PC-3 (cell line): ENCODE data around the gene SLC15A2. TPM values are rescaled to one million over a fixed set of nuclear protein-coding genes. Genes with fewer than 3 reads are reported as not detected.

ENCODE experiments used
- ATAC-seq: fragments of 200-7000 bp; cut with Tn5 transposase; 2 replicates; pipeline ENCODE4 v1.9.1; 2020; ENCODE audit warnings: mild to moderate bottlenecking, moderate library complexity
- BruUV-seq: library from RNA; stranded (reverse); fragments of 400-500 nt; replicated peaks from 2 replicates; lab custom pipeline; 2021; lab: Mats Ljungman, UMichigan
- CTCF ChIA-PET: fragments of 300-600 bp; sonication (Branson Sonifier 250); formaldehyde crosslinking; loops from one replicate; lab custom pipeline; 2022; ENCODE audit warnings: antibody characterized with exemption; lab: Charles Lee
- POLR2A ChIA-PET: fragments of 300-600 bp; sonication (Branson Sonifier 250); formaldehyde crosslinking; loops from one replicate; lab custom pipeline; 2022; ENCODE audit warnings: antibody characterized with exemption; ENCODE audit not compliant: unreplicated experiment; lab: Charles Lee
- DNase-seq: peaks from one replicate; pipeline ENCODE4 v3.0.0-alpha.2; 2015
- H2AFZ ChIP-seq: fragments of 300-600 bp; sonication (generic); 2 replicates; pipeline ENCODE4 v1.6.0; 2016; ENCODE audit warnings: antibody characterized with exemption, low read length
- H3F3A ChIP-seq: fragments of 300-600 bp; sonication (generic); one replicate; pipeline ENCODE4 v1.6.0; 2017; ENCODE audit warnings: antibody characterized with exemption, low read length, control low read depth, mild to moderate bottlenecking; ENCODE audit not compliant: unreplicated experiment
- H3K27ac ChIP-seq: fragments of 300-600 bp; sonication (generic); 2 replicates; pipeline ENCODE4 v1.5.1; 2016; ENCODE audit warnings: mild to moderate bottlenecking, low read length
- H3K27me3 ChIP-seq: fragments of 300-600 bp; sonication (generic); 2 replicates; pipeline ENCODE4 v1.6.1; 2016; ENCODE audit warnings: low read length, mixed read lengths
- H3K36me3 ChIP-seq: fragments of 300-600 bp; sonication (generic); 2 replicates; pipeline ENCODE4 v1.6.1; 2016; ENCODE audit warnings: low read depth, mixed run types, low read length, mixed read lengths
- H3K4me1 ChIP-seq: fragments of 300-600 bp; sonication (generic); 2 replicates; pipeline ENCODE4 v1.5.1; 2016; ENCODE audit warnings: low read length; ENCODE audit not compliant: insufficient read depth
- H3K4me2 ChIP-seq: fragments of 300-600 bp; sonication (generic); 2 replicates; pipeline ENCODE4 v1.6.0; 2016; ENCODE audit warnings: low read length
- H3K4me3 ChIP-seq: fragments of 300-600 bp; sonication (generic); 2 replicates; pipeline ENCODE4 v1.5.1; 2016; ENCODE audit warnings: mild to moderate bottlenecking, low read length, mixed read lengths
- H3K79me2 ChIP-seq: fragments of 300-600 bp; sonication (generic); 2 replicates; pipeline ENCODE4 v1.6.1; 2017; ENCODE audit warnings: low read length, mixed read lengths
- H3K9ac ChIP-seq: fragments of 300-600 bp; sonication (generic); 2 replicates; pipeline ENCODE4 v1.6.0; 2016; ENCODE audit warnings: mild to moderate bottlenecking, low read length
- H3K9me2 ChIP-seq: fragments of 300-600 bp; sonication (generic); replicated peaks from 2 replicates; pipeline ENCODE4 v1.6.1; 2016; ENCODE audit warnings: mixed run types, low read length, mixed read lengths
- H3K9me3 ChIP-seq: fragments of 300-600 bp; sonication (generic); 2 replicates; pipeline ENCODE4 v1.6.1; 2016; ENCODE audit warnings: low read length, mixed read lengths
- H4K20me1 ChIP-seq: fragments of 300-600 bp; sonication (generic); 2 replicates; pipeline ENCODE4 v1.6.1; 2016; ENCODE audit warnings: low read length, mixed read lengths
- CTCF ChIP-seq: fragments of 300-600 bp; sonication (generic); conservative IDR thresholded peaks from 2 replicates; pipeline ENCODE4 v1.5.1; 2017; ENCODE audit warnings: antibody characterized with exemption, low read depth, mild to moderate bottlenecking, low read length
- EZH2 ChIP-seq: fragments of 300-600 bp; sonication (generic); IDR thresholded peaks from one replicate; pipeline ENCODE4 v1.6.1; 2017; ENCODE audit warnings: antibody characterized with exemption, mild to moderate bottlenecking, low read length; ENCODE audit not compliant: unreplicated experiment
- EZH2phosphoT487 ChIP-seq: fragments of 300-600 bp; sonication (generic); IDR thresholded peaks from 2 replicates; pipeline ENCODE4 v1.6.1; 2018; ENCODE audit warnings: mild to moderate bottlenecking, antibody characterized with exemption, low read length, borderline replicate concordance
- intact Hi-C: fragments of 100-400 bp; cut with micrococcal nuclease; formaldehyde crosslinking; loops from 2 replicates; pipeline ENCODE4 v1.9.0; 2023
- total RNA-seq: library from RNA; depleted of rRNA; stranded (reverse); fragments of >200 nt; gene quantifications from 2 replicates; pipeline ENCODE4 v1.2.3, GENCODE V29; 2014; rRNA removed

The SLC15A2 gene
- total RNA-seq, 1 experiment from 2014 or later, result 0.91 TPM

GRCh38 chr3:121992601-121993560, 98.7 kb downstream of the SLC15A2 start:
- Histone ChIP-seq H3K9me3 (no peaks in the 10 kb centered on the region), H3K27ac (no peak overlapping the region), H3K4me3 (no peak overlapping the region), H3K36me3 (no peaks in the 10 kb centered on the region; the same call in 1 of the 2 replicates), H4K20me1 (no peaks in the 10 kb centered on the region), H3K9me2 (no peaks in the 10 kb centered on the region), H2AFZ (no peak overlapping the region), H3K79me2 (no peaks in the 10 kb centered on the region), H3K9ac (no peak overlapping the region), H3K4me1 (peaks cover 34% of the 10 kb centered on the region), H3K4me2 (no peak overlapping the region), H3F3A (peaks cover 8% of the 10 kb centered on the region), H3K27me3 (no peaks in the 10 kb centered on the region)
- no TSS peak for BruUV-seq
- ChIA-PET CTCF (no interaction called here), POLR2A (no interaction called here)
- TF ChIP-seq EZH2 (no peak), EZH2phosphoT487 (no peak), CTCF (no peak)
- intact Hi-C loops, result loop anchor here (10.0 kb wide), 1 partner anchor 248 kb away; the partner anchor contains the start of gene GOLGB1
- DNase-seq (no peak), ATAC-seq (no peak)

Other genes with a start within 250 kb of the SLC15A2 start
- 3.7 and 5.8 TPM in 2 replicates for gene HCLS1, start 233.5 kb upstream of the SLC15A2 start, total RNA-seq
- 30.2 and 31.6 TPM in 2 replicates for gene GOLGB1, start 144.7 kb upstream of the SLC15A2 start, total RNA-seq
- gene IQCB1, start 59.3 kb upstream of the SLC15A2 start, total RNA-seq, result 29.0 and 29.3 TPM in 2 replicates
- 2.8 and 8.6 TPM in 2 replicates for gene EAF2, start 59.2 kb upstream of the SLC15A2 start, total RNA-seq
- gene ILDR1, start 127.8 kb downstream of the SLC15A2 start, total RNA-seq, result 4.8 and 5.6 TPM in 2 replicates
- 0.07 TPM in 1 of 2 replicates, not detected in the other for gene CD86, start 161.0 kb downstream of the SLC15A2 start, total RNA-seq